K562 (cell line): ENCODE data around the gene MRPL42. TPM values are rescaled to one million over a fixed set of nuclear protein-coding genes. Genes with fewer than 3 reads are reported as not detected.

Experiments
- C11orf30 ChIP-seq: fragments of 450-650 bp; IDR thresholded peaks from 2 replicates; pipeline ENCODE4 v1.6.1; 2016; ENCODE audit warnings: low read depth, mild to moderate bottlenecking
- DMBX1 ChIP-seq: fragments of 250-450 bp; sonication (Bioruptor Pico); IDR thresholded peaks from 2 replicates; pipeline ENCODE4 v1.8.0; 2022; ENCODE audit warnings: inconsistent platforms, mild to moderate bottlenecking, moderate library complexity, borderline replicate concordance
- FUS ChIP-seq: fragments of 200-400 bp; formaldehyde crosslinking; optimal IDR thresholded peaks from 2 replicates; pipeline ENCODE3; 2017; ENCODE audit warnings: low read depth, low read length
- KDM2B ChIP-seq: fragments of 250-450 bp; sonication (Bioruptor Pico); IDR thresholded peaks from 2 replicates; pipeline ENCODE4 v1.8.0; 2021; ENCODE audit warnings: mild to moderate bottlenecking, moderate library complexity
- POLR2A ChIP-seq: fragments of 450-650 bp; conservative IDR thresholded peaks from 2 replicates; pipeline ENCODE4 v1.6.1; 2016
- RAD21 ChIP-seq, 2 experiments: fragments of 250-450 bp in 1 of 2; fragments of 450-650 bp in 1 of 2; sonication (Bioruptor Pico) in 1 of 2; formaldehyde crosslinking in 1 of 2; IDR thresholded peaks in 1 of 2; conservative IDR thresholded peaks in 1 of 2; 2 replicates each; pipeline versions ENCODE4 v1.4.0 to v1.8.0; 2020 to 2022; ENCODE audit warnings: mild to moderate bottlenecking in 2 of 2, moderate library complexity in 1 of 2
- RBM34 ChIP-seq: fragments of 200-400 bp; formaldehyde crosslinking; IDR thresholded peaks from 2 replicates; pipeline ENCODE4 v1.6.1; 2018; ENCODE audit warnings: low read length, borderline replicate concordance; ENCODE audit not compliant: insufficient read depth
- SMC3 ChIP-seq: conservative IDR thresholded peaks from 2 replicates; pipeline ENCODE4 v1.6.1; 2011; ENCODE audit warnings: low read depth, low read length, improper control_type of control experiment; ENCODE audit not compliant: insufficient read depth
- TEAD4 ChIP-seq, 2 experiments: sonication (generic) in 1 of 2; formaldehyde crosslinking in 1 of 2; IDR thresholded peaks; 2 replicates each; pipeline versions ENCODE4 v1.6.1 to v1.8.0; 2012 to 2022; ENCODE audit warnings: borderline replicate concordance in 1 of 2, inconsistent platforms in 1 of 2, low read length in 1 of 2, mild to moderate bottlenecking in 1 of 2, missing genetic modification reagents in 1 of 2
- YY1 ChIP-seq, 3 experiments: IDR thresholded peaks; 2 replicates each; pipeline ENCODE4 v1.6.1; 2011; ENCODE audit warnings: low read length in 2 of 3, mild to moderate bottlenecking in 2 of 3, moderate library complexity in 2 of 3, borderline replicate concordance in 1 of 3, control low read depth in 1 of 3, low read depth in 1 of 3; ENCODE audit not compliant: insufficient read depth in 3 of 3, insufficient replicate concordance in 2 of 3, control insufficient read depth in 1 of 3, insufficient read length in 1 of 3; ENCODE audit errors: extremely low read depth in 1 of 3
- ZNF121 ChIP-seq: sonication (generic); formaldehyde crosslinking; conservative IDR thresholded peaks from 2 replicates; pipeline ENCODE4 v1.8.0; 2022; ENCODE audit warnings: missing genetic modification reagents
- ZNF140 ChIP-seq: fragments of 250-450 bp; sonication (Bioruptor Pico); IDR thresholded peaks from 2 replicates; pipeline ENCODE4 v1.8.0; 2021; ENCODE audit warnings: moderate library complexity, mild to moderate bottlenecking, inconsistent platforms
- ZZZ3 ChIP-seq: fragments of 450-650 bp; IDR thresholded peaks from 2 replicates; pipeline ENCODE4 v1.6.1; 2016; ENCODE audit warnings: antibody characterized with exemption, mild to moderate bottlenecking, moderate library complexity
- polyA plus RNA-seq, 8 experiments: library from polyadenylated mRNA; depleted of rRNA in 4 of 8; stranded (reverse) in 5 of 8; unstranded in 3 of 8; fragments of >200 nt; fragmentation: Nextera tagmentation in 2 of 8; fragmentation: Illumina TruSeq in 1 of 8; extraction: Ambion mirVana in 2 of 8; extraction: Trizol in 1 of 8; gene quantifications; 2 replicates each; pipeline versions ENCODE4 v1.2.1 to v1.2.3, GENCODE V29; 2011 to 2014; ENCODE audit warnings: inconsistent platforms in 1 of 8, missing spikeins in 1 of 8
- total RNA-seq, 7 experiments: library from RNA; depleted of rRNA in 6 of 7; stranded (reverse); fragments of >200 nt in 6 of 7; fragmentation: Illumina TruSeq in 2 of 7; extraction: Trizol in 2 of 7; gene quantifications; 2 replicates each; pipeline versions ENCODE4 v1.2.1 to v1.2.3, GENCODE V29; 2011 to 2021; ENCODE audit warnings: low replicate concordance in 1 of 7
- TF ChIP-seq, protein P1 (sequence below): fragments of 450-650 bp; formaldehyde crosslinking; IDR thresholded peaks from 2 replicates; pipeline ENCODE4 v1.4.0; 2020; ENCODE audit warnings: mild to moderate bottlenecking, moderate library complexity
- TF ChIP-seq, protein P2 (sequence below): sonication (generic); formaldehyde crosslinking; IDR thresholded peaks from 2 replicates; pipeline ENCODE4 v1.8.1; 2023; ENCODE audit warnings: mild to moderate bottlenecking, missing genetic modification reagents
- TF ChIP-seq, protein P3 (sequence below), 3 experiments: IDR thresholded peaks in 2 of 3; conservative IDR thresholded peaks in 1 of 3; 2 replicates each; pipeline ENCODE4 v1.5.1; 2011 to 2012; ENCODE audit warnings: low read length in 3 of 3, mild to moderate bottlenecking in 3 of 3, control low read depth in 2 of 3, improper control_type of control experiment in 1 of 3, inconsistent platforms in 1 of 3, low read depth in 1 of 3, mixed read lengths in 1 of 3, moderate library complexity in 1 of 3; ENCODE audit not compliant: insufficient read depth in 2 of 3
- TF ChIP-seq, protein P4 (sequence below): fragments of 200-800 bp; sonication (Bioruptor generic); IDR thresholded peaks from 2 replicates; pipeline ENCODE4 v1.6.1; 2017; ENCODE audit warnings: missing genetic modification characterization, missing compliant biosample characterization

The MRPL42 gene
- total and polyA plus RNA-seq, 9 of the 15 experiments (the other 6 are each of a cell fraction or from before 2014, with no cell fraction given): 104 to 806 (median 218) TPM

DNA sequence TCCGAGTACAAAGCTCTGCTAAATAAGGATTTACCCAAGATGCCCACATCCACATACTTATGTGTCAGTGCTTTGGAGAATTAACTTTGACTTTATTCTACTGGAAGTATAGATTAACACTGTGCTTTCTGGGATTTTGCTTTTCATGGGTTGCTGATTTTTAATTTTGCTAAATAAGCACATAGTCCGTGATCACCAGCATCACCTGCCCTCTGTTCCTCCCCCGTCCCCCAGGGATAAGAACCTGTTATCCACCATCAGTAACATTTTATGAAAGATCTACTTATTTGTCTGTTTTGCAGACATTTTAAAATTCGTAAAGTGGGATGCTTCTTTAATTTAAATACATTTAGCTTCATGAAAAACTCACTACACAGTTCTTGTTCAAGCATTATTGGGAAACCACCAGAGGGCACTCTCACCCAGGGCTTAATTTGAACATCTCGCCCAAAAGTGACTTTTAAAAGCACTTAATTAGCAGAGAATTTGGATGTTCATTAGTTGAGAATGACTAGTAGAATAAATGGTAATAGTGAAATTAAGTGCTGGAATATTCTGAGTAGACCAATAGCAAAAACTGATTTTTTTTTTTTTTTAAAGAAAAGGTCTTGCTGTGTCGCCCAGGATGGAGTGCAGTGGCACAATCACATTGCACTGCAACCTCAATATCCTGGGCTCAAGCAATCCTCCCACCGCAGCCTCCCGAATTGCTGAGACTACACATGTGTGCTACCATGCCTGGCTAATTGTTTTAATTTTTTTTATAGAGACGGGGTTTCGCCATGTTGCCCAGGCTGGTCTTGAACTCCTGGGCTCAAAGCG, 35.7 kb downstream of the MRPL42 start (continued):
- TF ChIP-seq C11orf30 (peak; percentile 62), ZNF140 (CRISPR knock-in tag) (no peak), RBM34 (no peak), ZZZ3 (no peak), YY1 (IDR thresholded peaks at IDR 0.05; ENCODE audit: borderline replicate concordance in 1 of 3, control insufficient read depth in 1 of 3, extremely low read depth in 1 of 3, insufficient read depth in 3 of 3, insufficient read length in 1 of 3, insufficient replicate concordance in 2 of 3, low read depth in 1 of 3, low read length in 2 of 3) (no peak), SMC3 (peak; percentile 72), ZNF121 (CRISPR knock-in tag) (0 out of 2 replicates have a peak, but pooled peaks have one; percentile 14), POLR2A (no peak), RAD21 (CRISPR knock-in tag; conservative IDR thresholded peaks at IDR 0.05 in 1 of 2, IDR thresholded peaks at IDR 0.05 in 1 of 2) (peak; percentile 90 to 92), TEAD4 (IDR thresholded peaks at IDR 0.05; ENCODE audit: low read length) (no peak), TEAD4 (CRISPR knock-in tag; IDR thresholded peaks at IDR 0.05; ENCODE audit: borderline replicate concordance) (no peak), KDM2B (CRISPR knock-in tag) (no peak), FUS (no peak), DMBX1 (CRISPR knock-in tag) (no peak)
- TF ChIP-seq, protein P1, sequence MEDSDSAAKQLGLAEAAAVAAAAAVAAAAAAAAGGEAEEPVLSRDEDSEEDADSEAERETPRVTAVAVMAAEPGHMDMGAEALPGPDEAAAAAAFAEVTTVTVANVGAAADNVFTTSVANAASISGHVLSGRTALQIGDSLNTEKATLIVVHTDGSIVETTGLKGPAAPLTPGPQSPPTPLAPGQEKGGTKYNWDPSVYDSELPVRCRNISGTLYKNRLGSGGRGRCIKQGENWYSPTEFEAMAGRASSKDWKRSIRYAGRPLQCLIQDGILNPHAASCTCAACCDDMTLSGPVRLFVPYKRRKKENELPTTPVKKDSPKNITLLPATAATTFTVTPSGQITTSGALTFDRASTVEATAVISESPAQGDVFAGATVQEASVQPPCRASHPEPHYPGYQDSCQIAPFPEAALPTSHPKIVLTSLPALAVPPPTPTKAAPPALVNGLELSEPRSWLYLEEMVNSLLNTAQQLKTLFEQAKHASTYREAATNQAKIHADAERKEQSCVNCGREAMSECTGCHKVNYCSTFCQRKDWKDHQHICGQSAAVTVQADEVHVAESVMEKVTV (CRISPR knock-in tag): peak; percentile 91
- TF ChIP-seq, protein P2, sequence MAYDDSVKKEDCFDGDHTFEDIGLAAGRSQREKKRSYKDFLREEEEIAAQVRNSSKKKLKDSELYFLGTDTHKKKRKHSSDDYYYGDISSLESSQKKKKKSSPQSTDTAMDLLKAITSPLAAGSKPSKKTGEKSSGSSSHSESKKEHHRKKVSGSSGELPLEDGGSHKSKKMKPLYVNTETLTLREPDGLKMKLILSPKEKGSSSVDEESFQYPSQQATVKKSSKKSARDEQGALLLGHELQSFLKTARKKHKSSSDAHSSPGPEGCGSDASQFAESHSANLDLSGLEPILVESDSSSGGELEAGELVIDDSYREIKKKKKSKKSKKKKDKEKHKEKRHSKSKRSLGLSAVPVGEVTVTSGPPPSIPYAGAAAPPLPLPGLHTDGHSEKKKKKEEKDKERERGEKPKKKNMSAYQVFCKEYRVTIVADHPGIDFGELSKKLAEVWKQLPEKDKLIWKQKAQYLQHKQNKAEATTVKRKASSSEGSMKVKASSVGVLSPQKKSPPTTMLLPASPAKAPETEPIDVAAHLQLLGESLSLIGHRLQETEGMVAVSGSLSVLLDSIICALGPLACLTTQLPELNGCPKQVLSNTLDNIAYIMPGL (CRISPR knock-in tag): no peak
- TF ChIP-seq, protein P3, sequence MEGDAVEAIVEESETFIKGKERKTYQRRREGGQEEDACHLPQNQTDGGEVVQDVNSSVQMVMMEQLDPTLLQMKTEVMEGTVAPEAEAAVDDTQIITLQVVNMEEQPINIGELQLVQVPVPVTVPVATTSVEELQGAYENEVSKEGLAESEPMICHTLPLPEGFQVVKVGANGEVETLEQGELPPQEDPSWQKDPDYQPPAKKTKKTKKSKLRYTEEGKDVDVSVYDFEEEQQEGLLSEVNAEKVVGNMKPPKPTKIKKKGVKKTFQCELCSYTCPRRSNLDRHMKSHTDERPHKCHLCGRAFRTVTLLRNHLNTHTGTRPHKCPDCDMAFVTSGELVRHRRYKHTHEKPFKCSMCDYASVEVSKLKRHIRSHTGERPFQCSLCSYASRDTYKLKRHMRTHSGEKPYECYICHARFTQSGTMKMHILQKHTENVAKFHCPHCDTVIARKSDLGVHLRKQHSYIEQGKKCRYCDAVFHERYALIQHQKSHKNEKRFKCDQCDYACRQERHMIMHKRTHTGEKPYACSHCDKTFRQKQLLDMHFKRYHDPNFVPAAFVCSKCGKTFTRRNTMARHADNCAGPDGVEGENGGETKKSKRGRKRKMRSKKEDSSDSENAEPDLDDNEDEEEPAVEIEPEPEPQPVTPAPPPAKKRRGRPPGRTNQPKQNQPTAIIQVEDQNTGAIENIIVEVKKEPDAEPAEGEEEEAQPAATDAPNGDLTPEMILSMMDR (IDR thresholded peaks at IDR 0.05 in 2 of 3, conservative IDR thresholded peaks at IDR 0.05 in 1 of 3; ENCODE audit: insufficient read depth in 2 of 3, low read depth in 1 of 3, low read length in 3 of 3): peak; percentile 49 to 85 (median 71); a peak in 5 of 6 replicates
- TF ChIP-seq, protein P4, sequence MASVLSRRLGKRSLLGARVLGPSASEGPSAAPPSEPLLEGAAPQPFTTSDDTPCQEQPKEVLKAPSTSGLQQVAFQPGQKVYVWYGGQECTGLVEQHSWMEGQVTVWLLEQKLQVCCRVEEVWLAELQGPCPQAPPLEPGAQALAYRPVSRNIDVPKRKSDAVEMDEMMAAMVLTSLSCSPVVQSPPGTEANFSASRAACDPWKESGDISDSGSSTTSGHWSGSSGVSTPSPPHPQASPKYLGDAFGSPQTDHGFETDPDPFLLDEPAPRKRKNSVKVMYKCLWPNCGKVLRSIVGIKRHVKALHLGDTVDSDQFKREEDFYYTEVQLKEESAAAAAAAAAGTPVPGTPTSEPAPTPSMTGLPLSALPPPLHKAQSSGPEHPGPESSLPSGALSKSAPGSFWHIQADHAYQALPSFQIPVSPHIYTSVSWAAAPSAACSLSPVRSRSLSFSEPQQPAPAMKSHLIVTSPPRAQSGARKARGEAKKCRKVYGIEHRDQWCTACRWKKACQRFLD (CRISPR knock-in tag): no peak
